Measurements from ENCODE around the gene GMDS. TPM values are rescaled to one million over a fixed set of nuclear protein-coding genes. Genes with fewer than 3 reads are reported as not detected.

GMDS gene
- total and polyA plus RNA-seq, 2 of the 8 experiments (the other 6 are each of a cell fraction or from before 2014, with no cell fraction given) = 16.8 to 50.0 TPM

- Histone ChIP-seq H3K23me2 (ENCODE audit: low read depth, low read length) (no peaks in the 10 kb centered on the region), H3K9me3 (ENCODE audit: insufficient read depth in 2 of 2, low read depth in 1 of 2, low read length in 1 of 2) (no peaks in the 10 kb centered on the region), H3K18ac (ENCODE audit: extremely low read depth, low read length) (no peak overlapping the region), H4K20me1 (replicated peaks in 1 of 2; ENCODE audit: control insufficient read depth in 1 of 2, insufficient read depth in 2 of 2, low read length in 2 of 2) (no peaks in the 10 kb centered on the region), H2BK5ac (ENCODE audit: low read depth, low read length) (no peak overlapping the region), H2BK15ac (ENCODE audit: low read length) (no peak overlapping the region), H3K4me1 (replicated peaks in 1 of 4; ENCODE audit: control insufficient read depth in 3 of 4, insufficient read depth in 4 of 4, low read length in 3 of 4) (peaks cover 2 to 4% (median 3%) of the 10 kb centered on the region in 4 experiments; a peak in 5 of 7 replicates), H4K8ac (ENCODE audit: extremely low read depth, insufficient read depth, low read length) (no peak overlapping the region), H3K79me2 (ENCODE audit: control insufficient read depth in 1 of 2, insufficient read depth in 2 of 2, low read length in 2 of 2) (no peaks in the 10 kb centered on the region), H3K4me3 (ENCODE audit: extremely low read depth in 1 of 4, insufficient read depth in 2 of 4, low read depth in 3 of 4, low read length in 4 of 4) (no peak overlapping the region), H2AK5ac (ENCODE audit: low read depth, low read length) (no peak overlapping the region), H3K27me3 (replicated peaks in 1 of 4; ENCODE audit: control insufficient read depth in 3 of 4, extremely low read depth in 1 of 4, insufficient read depth in 3 of 4, low read length in 3 of 4) (no peaks in the 10 kb centered on the region), H3K4me2 (ENCODE audit: insufficient read depth in 1 of 2, low read depth in 2 of 2, low read length in 2 of 2) (no peak overlapping the region), H3K9ac (replicated peaks in 1 of 4; ENCODE audit: extremely low read depth in 1 of 4, low read depth in 3 of 4, low read length in 3 of 4) (no peak overlapping the region), H2BK12ac (ENCODE audit: low read depth, low read length) (no peak overlapping the region), H3K4ac (replicated peaks; ENCODE audit: insufficient read length, low read depth, low read length) (no peak overlapping the region), H3K36me3 (ENCODE audit: control insufficient read depth in 2 of 4, insufficient read depth in 4 of 4, low read length in 3 of 4) (no peaks in the 10 kb centered on the region), H4K5ac (ENCODE audit: insufficient read length, low read depth, low read length) (no peak overlapping the region), H3K56ac (replicated peaks; ENCODE audit: insufficient read length, low read depth, low read length) (no peak overlapping the region), H2BK20ac (ENCODE audit: low read length) (no peak overlapping the region), H3K79me1 (ENCODE audit: low read depth, low read length) (no peaks in the 10 kb centered on the region; the same call in 1 of the 2 replicates), H3K23ac (ENCODE audit: insufficient read length) (no peak overlapping the region), H3K27ac (ENCODE audit: low read depth, low read length) (no peak overlapping the region), H3K14ac (ENCODE audit: insufficient read length) (no peak overlapping the region), H2BK120ac (replicated peaks; ENCODE audit: low read depth, low read length) (no peak overlapping the region), H2AFZ (ENCODE audit: low read length) (no peak overlapping the region), H4K91ac (replicated peaks; ENCODE audit: insufficient read length, low read length) (no peak overlapping the region)
- 91% methylated on average over 3 of the region's 3 CpGs; no CpG with 5 or more reads in 1 of the 2 experiments for WGBS, 2 experiments (ENCODE audit: extremely low coverage in 1 of 2, insufficient coverage in 1 of 2, insufficient read length in 1 of 2, insufficient replicate concordance in 2 of 2, low coverage in 1 of 2, low lambda C conversion rate in 2 of 2, missing lambda C conversion rate in 1 of 2)
- TF ChIP-seq TAF1 (IDR thresholded peaks at IDR 0.05; ENCODE audit: low read depth, low read length) = no peak
- TF ChIP-seq ATF2 (IDR thresholded peaks at IDR 0.05; ENCODE audit: low read length) = no peak
- TF ChIP-seq SIN3A (conservative IDR thresholded peaks at IDR 0.05 in 1 of 2, IDR thresholded peaks at IDR 0.05 in 1 of 2; ENCODE audit: low read depth in 1 of 2, low read length in 2 of 2) = no peak
- no peak for TF ChIP-seq YY1 (IDR thresholded peaks at IDR 0.05; ENCODE audit: low read depth, low read length)
- FAIRE-seq (no peak), DNase-seq (ENCODE audit: low read depth in 1 of 2, low spot score in 2 of 2) (no peak)
- CTCF ChIA-PET (ENCODE audit: partially characterized antibody) = interaction anchor here (1.1 kb wide), 1 partner anchor 19 kb away, joined by 3 read pairs; no protein-coding TSS in a partner anchor
- POLR2A ChIA-PET (ENCODE audit: partially characterized antibody) = no interaction called here
These were observed 332.7 kb downstream of the GMDS start for GRCh38 chr6:1912731-1913130.
